Adrenal gland (tissue), 12 donors: ENCODE results near the gene NTHL1. TPM values are rescaled to one million over a fixed set of nuclear protein-coding genes. Genes with fewer than 3 reads are reported as not detected.

Source experiments
- DNase-seq, 7 donors: peaks; one replicate each; pipeline ENCODE4 v3.0.0-alpha.2; 2019 to 2020
- H3K27ac ChIP-seq, 5 donors: fragments of 200-600 bp; sonication (generic) in 4 of 5; 1 replicate in 3 of 5; 2 replicates in 2 of 5; pipeline versions ENCODE4 v1.5.1 to v1.8.0; 2016 to 2020; ENCODE audit warnings: mild to moderate bottlenecking in 1 of 5
- H3K27me3 ChIP-seq: fragments of 200-600 bp; 2 replicates; pipeline ENCODE4 v1.8.0; 2021
- H3K36me3 ChIP-seq, 2 donors: fragments of 200-600 bp; replicated peaks in 1 of 2; 1 replicate in 1 of 2; 2 replicates in 1 of 2; pipeline versions ENCODE4 v1.5.1 to v1.8.0; 2018 to 2022
- H3K4me1 ChIP-seq, 2 donors: fragments of 200-600 bp; replicated peaks in 1 of 2; 1 replicate in 1 of 2; 2 replicates in 1 of 2; pipeline versions ENCODE4 v1.5.1 to v1.8.0; 2018 to 2021
- H3K4me3 ChIP-seq, 4 donors: fragments of 200-600 bp; sonication (generic) in 3 of 4; one replicate each; pipeline ENCODE4 v1.5.1; 2016 to 2018
- H3K9me3 ChIP-seq, 3 donors: fragments of 200-600 bp; sonication (generic) in 1 of 3; replicated peaks in 1 of 3; 1 replicate in 2 of 3; 2 replicates in 1 of 3; pipeline versions ENCODE4 v1.5.1 to v1.8.0; 2016 to 2021
- CTCF ChIP-seq, 6 experiments: fragments of 450-650 bp in 4 of 6; fragments of 200-600 bp in 2 of 6; sonication (generic) in 1 of 6; IDR thresholded peaks; 1 replicate in 5 of 6; 2 replicates in 1 of 6; pipeline versions ENCODE4 v1.5.1 to v1.8.0; 2016 to 2021; ENCODE audit warnings: antibody characterized with exemption in 6 of 6, mild to moderate bottlenecking in 2 of 6, moderate library complexity in 1 of 6
- POLR2A ChIP-seq, 2 donors: fragments of 450-650 bp; IDR thresholded peaks; one replicate each; pipeline ENCODE4 v1.6.1; 2017; ENCODE audit warnings: antibody characterized with exemption in 2 of 2, mild to moderate bottlenecking in 2 of 2, moderate library complexity in 1 of 2
- WGBS, 4 donors: extraction: QIAGEN DNeasy Blood & Tissue Kit in 2 of 4; methylation state at CpG; one replicate each; pipeline versions ENCODE4 v1.1.5 to v1.1.7; 2013 to 2017; 5-methylcytosine and 5-hydroxymethylcytosine counted together
- intact Hi-C, 2 donors: fragments of 100-400 bp; cut with DNase I; formaldehyde crosslinking; loops; one replicate each; pipeline versions ENCODE4 v1.14.1 to v1.15.0; 2022 to 2023
- polyA plus RNA-seq, 3 donors: library from polyadenylated mRNA; stranded (reverse); fragments of 200-250 nt in 2 of 3; fragments of 350-450 nt in 1 of 3; fragmentation: Illumina TruSeq in 1 of 3; extraction: RNeasy Lipid Tissue Mini Kit (QIAGEN cat#74804) in 1 of 3; gene quantifications; one replicate each; pipeline ENCODE4 v1.2.3, GENCODE V29; 2013 to 2014
- total RNA-seq, 9 donors: library from RNA; depleted of rRNA in 4 of 9; stranded (reverse); fragments of >200 nt in 4 of 9; fragments of 120-200 nt in 1 of 9; fragmentation: NEBNext Ultra II Directional in 1 of 9; extraction: Animal tissue kit (Norgen Biotek cat#: 25700) in 1 of 9; gene quantifications; one replicate each; pipeline versions ENCODE4 v1.1.0 to v1.2.4, GENCODE V29; 2013 to 2023
- donor health status: healthy with polysubstance abuse.
- donor health status: Bipolar disorder and iron deficiency.
- donor health status: DM: yes; HTN: yes; CAD: no.
- donor health status: DM: no; HTN: no; CAD: no.
- donor health status: DM: no; HTN: no; CAD: no.
- donor health status: DM: yes; HTN: yes; CAD: no.

The NTHL1 gene
- total and polyA plus RNA-seq, 12 donors: 1.5 to 36.6 (median 17.2) TPM

- intact Hi-C loops: no loop called here
- no peak for DNase-seq
- H3K27ac ChIP-seq: no peak overlapping the region
- no peak overlapping the region for H3K4me3 ChIP-seq
- H3K27me3 ChIP-seq: no peaks in the 10 kb centered on the region
- peaks cover 0 to 41% of the 10 kb centered on the region in 2 donors for H3K4me1 ChIP-seq
- H3K36me3 ChIP-seq: peaks cover 0 to 57% of the 10 kb centered on the region in 2 donors
- no peaks in the 10 kb centered on the region for H3K9me3 ChIP-seq
- TF ChIP-seq CTCF (IDR thresholded peaks at IDR 0.05) (no peak), POLR2A (IDR thresholded peaks at IDR 0.05) (no peak)
- 93 to 97% (median 96%) methylated on average over 33 to 53 of the region's 53 CpGs for WGBS, 4 donors
These were observed 45.9 kb downstream of the NTHL1 start for GRCh38 chr16:2001456-2002355.

DNA sequence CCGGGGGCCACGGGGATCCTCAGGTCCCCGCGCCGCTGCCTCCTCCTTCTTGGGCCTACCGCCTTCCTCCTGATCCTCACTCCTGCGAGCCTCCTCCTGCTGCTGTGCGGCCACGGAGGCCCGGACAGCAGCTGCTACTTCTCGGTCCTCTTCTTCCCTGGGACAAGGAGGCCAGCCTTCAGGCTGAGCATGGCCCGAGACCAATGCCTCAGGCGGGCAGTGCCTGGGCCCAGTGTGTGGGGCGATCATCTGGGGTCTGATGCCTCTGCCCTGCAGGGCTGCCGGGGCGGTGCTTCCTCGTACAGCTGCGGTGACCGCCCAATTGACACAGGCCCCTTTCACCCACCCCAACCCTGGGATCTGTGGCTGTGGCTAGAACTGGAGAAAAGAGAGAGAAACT, 46.6 kb downstream of the NTHL1 start:
- WGBS, 4 donors: 92 to 95% (median 95%) methylated on average over 7 to 19 of the region's 19 CpGs
- Histone ChIP-seq H3K27ac (no peak overlapping the region), H3K4me1 (peaks cover 0 to 43% of the 10 kb centered on the region in 2 donors), H3K4me3 (no peak overlapping the region), H3K27me3 (no peaks in the 10 kb centered on the region), H3K36me3 (peaks cover 0 to 57% of the 10 kb centered on the region in 2 donors), H3K9me3 (no peaks in the 10 kb centered on the region)
- TF ChIP-seq POLR2A (IDR thresholded peaks at IDR 0.05) (no peak), CTCF (IDR thresholded peaks at IDR 0.05) (no peak)
- no peak for DNase-seq
- intact Hi-C loops: no loop called here

- H3K4me3 ChIP-seq: no peak overlapping the region
- WGBS, 4 donors: 82 to 90% (median 89%) methylated on average over 16 to 28 of the region's 28 CpGs
These were observed 47.6 kb downstream of the NTHL1 start for GRCh38 chr16:1999866-2000514.

More at GRCh38 chr16:1999866-2000514, 47.6 kb downstream of the NTHL1 start:
- Histone ChIP-seq H3K27me3 (no peaks in the 10 kb centered on the region), H3K27ac (peak overlapping the region in 1 of 5 donors; percentile 76), H3K4me1 (peaks cover 0 to 36% of the 10 kb centered on the region in 2 donors), H3K36me3 (peaks cover 0 to 57% of the 10 kb centered on the region in 2 donors), H3K9me3 (no peaks in the 10 kb centered on the region)
- TF ChIP-seq POLR2A (IDR thresholded peaks at IDR 0.05): no peak
- TF ChIP-seq CTCF (IDR thresholded peaks at IDR 0.05): no peak
- DNase-seq: no peak
- intact Hi-C loops: no loop called here
